Adrenal gland (tissue), 12 donors: ENCODE measurements around the gene TGFBR1. TPM values are rescaled to one million over a fixed set of nuclear protein-coding genes. Genes with fewer than 3 reads are reported as not detected.

Experiments
- DNase-seq, 7 donors: peaks; one replicate each; pipeline ENCODE4 v3.0.0-alpha.2; 2019 to 2020
- H3K27ac ChIP-seq, 5 donors: fragments of 200-600 bp; sonication (generic) in 4 of 5; 1 replicate in 3 of 5; 2 replicates in 2 of 5; pipeline versions ENCODE4 v1.5.1 to v1.8.0; 2016 to 2020; ENCODE audit warnings: mild to moderate bottlenecking in 1 of 5
- H3K27me3 ChIP-seq: fragments of 200-600 bp; 2 replicates; pipeline ENCODE4 v1.8.0; 2021
- H3K36me3 ChIP-seq, 2 donors: fragments of 200-600 bp; replicated peaks in 1 of 2; 1 replicate in 1 of 2; 2 replicates in 1 of 2; pipeline versions ENCODE4 v1.5.1 to v1.8.0; 2018 to 2022
- H3K4me1 ChIP-seq, 2 donors: fragments of 200-600 bp; replicated peaks in 1 of 2; 1 replicate in 1 of 2; 2 replicates in 1 of 2; pipeline versions ENCODE4 v1.5.1 to v1.8.0; 2018 to 2021
- H3K4me3 ChIP-seq, 4 donors: fragments of 200-600 bp; sonication (generic) in 3 of 4; one replicate each; pipeline ENCODE4 v1.5.1; 2016 to 2018
- H3K9me3 ChIP-seq, 3 donors: fragments of 200-600 bp; sonication (generic) in 1 of 3; replicated peaks in 1 of 3; 1 replicate in 2 of 3; 2 replicates in 1 of 3; pipeline versions ENCODE4 v1.5.1 to v1.8.0; 2016 to 2021
- CTCF ChIP-seq, 6 experiments: fragments of 450-650 bp in 4 of 6; fragments of 200-600 bp in 2 of 6; sonication (generic) in 1 of 6; IDR thresholded peaks; 1 replicate in 5 of 6; 2 replicates in 1 of 6; pipeline versions ENCODE4 v1.5.1 to v1.8.0; 2016 to 2021; ENCODE audit warnings: antibody characterized with exemption in 6 of 6, mild to moderate bottlenecking in 2 of 6, moderate library complexity in 1 of 6
- POLR2A ChIP-seq, 2 donors: fragments of 450-650 bp; IDR thresholded peaks; one replicate each; pipeline ENCODE4 v1.6.1; 2017; ENCODE audit warnings: antibody characterized with exemption in 2 of 2, mild to moderate bottlenecking in 2 of 2, moderate library complexity in 1 of 2
- WGBS, 4 donors: extraction: QIAGEN DNeasy Blood & Tissue Kit in 2 of 4; methylation state at CpG; one replicate each; pipeline versions ENCODE4 v1.1.5 to v1.1.7; 2013 to 2017; 5-methylcytosine and 5-hydroxymethylcytosine counted together
- intact Hi-C, 2 donors: fragments of 100-400 bp; cut with DNase I; formaldehyde crosslinking; loops; one replicate each; pipeline versions ENCODE4 v1.14.1 to v1.15.0; 2022 to 2023
- polyA plus RNA-seq, 3 donors: library from polyadenylated mRNA; stranded (reverse); fragments of 200-250 nt in 2 of 3; fragments of 350-450 nt in 1 of 3; fragmentation: Illumina TruSeq in 1 of 3; extraction: RNeasy Lipid Tissue Mini Kit (QIAGEN cat#74804) in 1 of 3; gene quantifications; one replicate each; pipeline ENCODE4 v1.2.3, GENCODE V29; 2013 to 2014
- total RNA-seq, 9 donors: library from RNA; depleted of rRNA in 4 of 9; stranded (reverse); fragments of >200 nt in 4 of 9; fragments of 120-200 nt in 1 of 9; fragmentation: NEBNext Ultra II Directional in 1 of 9; extraction: Animal tissue kit (Norgen Biotek cat#: 25700) in 1 of 9; gene quantifications; one replicate each; pipeline versions ENCODE4 v1.1.0 to v1.2.4, GENCODE V29; 2013 to 2023
- donor health status: healthy with polysubstance abuse.
- donor health status: Bipolar disorder and iron deficiency.
- donor health status: DM: yes; HTN: yes; CAD: no.
- donor health status: DM: no; HTN: no; CAD: no.
- donor health status: DM: no; HTN: no; CAD: no.
- donor health status: DM: yes; HTN: yes; CAD: no.

The TGFBR1 gene
- total and polyA plus RNA-seq, 12 donors: 5.5 to 38.5 (median 25.4) TPM

- WGBS, 4 donors: 91 to 98% (median 95%) methylated on average over 5 of the region's 5 CpGs
- Histone ChIP-seq H3K27me3 (no peaks in the 10 kb centered on the region), H3K27ac (no peak overlapping the region), H3K36me3 (no peaks in the 10 kb centered on the region), H3K4me1 (peaks cover 4 to 9% of the 10 kb centered on the region in 2 donors), H3K4me3 (no peak overlapping the region), H3K9me3 (no peaks in the 10 kb centered on the region)
- DNase-seq: no peak
- TF ChIP-seq POLR2A (IDR thresholded peaks at IDR 0.05) (no peak), CTCF (IDR thresholded peaks at IDR 0.05) (no peak)
- intact Hi-C loops: no loop called here
Observed at GRCh38 chr9:99090336-99091130, 14.4 kb upstream of the TGFBR1 start.

- no peak overlapping the region for H3K27ac ChIP-seq
- no peaks in the 10 kb centered on the region for H3K4me1 ChIP-seq
- no peaks in the 10 kb centered on the region for H3K36me3 ChIP-seq
- H3K4me3 ChIP-seq: no peak overlapping the region
- intact Hi-C loops: no loop called here
- H3K27me3 ChIP-seq: no peaks in the 10 kb centered on the region
- no peaks in the 10 kb centered on the region for H3K9me3 ChIP-seq
- 77 to 91% (median 83%) methylated on average over 5 to 6 of the region's 6 CpGs for WGBS, 4 donors
- DNase-seq: no peak
- no peak for TF ChIP-seq CTCF (IDR thresholded peaks at IDR 0.05)
- TF ChIP-seq POLR2A (IDR thresholded peaks at IDR 0.05): no peak
Observed at GRCh38 chr9:99092643-99093491, 12.0 kb upstream of the TGFBR1 start.

- Histone ChIP-seq H3K36me3 (no peaks in the 10 kb centered on the region), H3K4me1 (no peaks in the 10 kb centered on the region), H3K9me3 (no peaks in the 10 kb centered on the region), H3K27ac (no peak overlapping the region), H3K27me3 (no peaks in the 10 kb centered on the region), H3K4me3 (no peak overlapping the region)
- intact Hi-C loops: no loop called here
- WGBS, 4 donors: 72 to 100% (median 88%) methylated on average over 1 to 3 of the region's 3 CpGs
- no peak for DNase-seq
- no peak for TF ChIP-seq CTCF (IDR thresholded peaks at IDR 0.05)
- no peak for TF ChIP-seq POLR2A (IDR thresholded peaks at IDR 0.05)
Observed at GRCh38 chr9:99093492-99093791, 11.5 kb upstream of the TGFBR1 start.

GRCh38 chr9:99095565-99095964 is 9.3 kb upstream of the TGFBR1 start:
- 85 to 90% (median 87%) methylated on average over 3 of the region's 3 CpGs for WGBS, 4 donors
- no peak for DNase-seq
- intact Hi-C loops: no loop called here
- Histone ChIP-seq H3K4me3 (no peak overlapping the region), H3K36me3 (no peaks in the 10 kb centered on the region), H3K27ac (no peak overlapping the region), H3K27me3 (no peaks in the 10 kb centered on the region), H3K4me1 (no peaks in the 10 kb centered on the region), H3K9me3 (no peaks in the 10 kb centered on the region)
- no peak for TF ChIP-seq CTCF (IDR thresholded peaks at IDR 0.05)
- no peak for TF ChIP-seq POLR2A (IDR thresholded peaks at IDR 0.05)
